ENCODE data around the gene BECN2. TPM values are rescaled to one million over a fixed set of nuclear protein-coding genes. Genes with fewer than 3 reads are reported as not detected.

Gene BECN2
- total and polyA plus RNA-seq, 2 of the 13 experiments (the other 11 are each of a cell fraction or from before 2014, with no cell fraction given), result not detected

DNA sequence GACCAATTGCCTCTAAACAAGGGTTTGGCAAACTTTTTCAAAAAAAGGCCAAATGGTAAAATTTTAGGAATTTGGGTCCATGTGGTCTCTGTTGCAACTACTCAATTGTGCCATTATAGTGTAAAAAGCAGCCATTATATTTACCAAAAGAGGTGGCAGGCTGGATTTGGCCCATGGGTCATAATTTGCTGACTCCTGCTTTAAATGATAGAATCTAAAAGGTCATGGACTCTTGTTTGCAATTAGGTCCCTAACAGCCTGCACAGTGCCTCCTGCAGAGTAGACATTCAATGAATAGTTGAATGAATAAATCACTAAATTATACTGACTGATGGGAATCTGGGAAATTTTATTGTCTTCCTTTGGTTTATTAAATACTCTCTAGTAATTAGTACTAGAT is 6.2 kb downstream of the BECN2 start:
- Histone ChIP-seq H3K4me1 (ENCODE audit: insufficient read depth, low read length) (no peaks in the 10 kb centered on the region), H3K9me3 (ENCODE audit: low read length) (no peaks in the 10 kb centered on the region)
- no TSS peak for BruUV-seq (replicated peaks)

More for the DNA sequence above, 6.2 kb downstream of the BECN2 start:
- CTCF ChIA-PET (ENCODE audit: low intra/inter-chr PET ratio, low total read pairs), result no interaction called here
- POLR2A ChIA-PET, result no interaction called here
- Histone ChIP-seq H3K36me3 (replicated peaks in 1 of 2; ENCODE audit: control insufficient read depth in 1 of 2, insufficient read depth in 2 of 2, low read length in 2 of 2) (no peaks in the 10 kb centered on the region), H3K9ac (ENCODE audit: insufficient read depth, low read depth, low read length) (no peak overlapping the region), H4K20me1 (ENCODE audit: insufficient read depth, low read length) (no peaks in the 10 kb centered on the region), H3K27me3 (ENCODE audit: control insufficient read depth in 1 of 2, insufficient read depth in 2 of 2, low read length in 2 of 2) (no peaks in the 10 kb centered on the region), H3K4me3 (replicated peaks in 1 of 3; ENCODE audit: insufficient read depth in 1 of 3, low read depth in 2 of 3, low read length in 3 of 3) (no peak overlapping the region), H3K79me2 (ENCODE audit: insufficient read depth, low read length) (no peaks in the 10 kb centered on the region), H3K4me2 (ENCODE audit: low read depth, low read length) (no peak overlapping the region), H3K27ac (ENCODE audit: extremely low read length, insufficient read depth, low read length) (no peak overlapping the region), H2AFZ (ENCODE audit: low read length) (no peak overlapping the region)
- intact Hi-C loops (cut with micrococcal nuclease; ENCODE audit: unreplicated experiment) (no loop called here), in situ Hi-C loops (cut with HindIII; ENCODE audit: extremely low pct_ligation_motif_present, low pct_unique_long_range_greater_than_20kb) (no loop called here)
- ATAC-seq (no peak), FAIRE-seq (no peak), DNase-seq (ENCODE audit: low spot score) (no peak)
- TF ChIP-seq MAFK (conservative IDR thresholded peaks at IDR 0.05 in 1 of 2, IDR thresholded peaks at IDR 0.05 in 1 of 2; ENCODE audit: low read length in 2 of 2) (peak; percentile 73 to 78), ZNF180 (CRISPR knock-in tag; IDR thresholded peaks at IDR 0.05; ENCODE audit: borderline replicate concordance, low read depth) (no peak), MEF2D (CRISPR knock-in tag; IDR thresholded peaks at IDR 0.05) (no peak), AGO2 (optimal IDR thresholded peaks at IDR 0.05; ENCODE audit: low read depth, low read length) (no peak), ZC3H13 (CRISPR knock-in tag; IDR thresholded peaks at IDR 0.05) (no peak), ZSCAN21 (CRISPR knock-in tag; IDR thresholded peaks at IDR 0.05; ENCODE audit: borderline replicate concordance) (no peak), SATB2 (CRISPR knock-in tag; IDR thresholded peaks at IDR 0.05) (no peak), MAFF (IDR thresholded peaks at IDR 0.05; ENCODE audit: low read depth, low read length) (peak; percentile 66), YEATS4 (CRISPR knock-in tag; IDR thresholded peaks at IDR 0.05; ENCODE audit: borderline replicate concordance) (no peak), ZNF83 (CRISPR knock-in tag; IDR thresholded peaks at IDR 0.05; ENCODE audit: borderline replicate concordance) (no peak), JUN (CRISPR knock-in tag; IDR thresholded peaks at IDR 0.05) (no peak)
- TF ChIP-seq, protein P1, sequence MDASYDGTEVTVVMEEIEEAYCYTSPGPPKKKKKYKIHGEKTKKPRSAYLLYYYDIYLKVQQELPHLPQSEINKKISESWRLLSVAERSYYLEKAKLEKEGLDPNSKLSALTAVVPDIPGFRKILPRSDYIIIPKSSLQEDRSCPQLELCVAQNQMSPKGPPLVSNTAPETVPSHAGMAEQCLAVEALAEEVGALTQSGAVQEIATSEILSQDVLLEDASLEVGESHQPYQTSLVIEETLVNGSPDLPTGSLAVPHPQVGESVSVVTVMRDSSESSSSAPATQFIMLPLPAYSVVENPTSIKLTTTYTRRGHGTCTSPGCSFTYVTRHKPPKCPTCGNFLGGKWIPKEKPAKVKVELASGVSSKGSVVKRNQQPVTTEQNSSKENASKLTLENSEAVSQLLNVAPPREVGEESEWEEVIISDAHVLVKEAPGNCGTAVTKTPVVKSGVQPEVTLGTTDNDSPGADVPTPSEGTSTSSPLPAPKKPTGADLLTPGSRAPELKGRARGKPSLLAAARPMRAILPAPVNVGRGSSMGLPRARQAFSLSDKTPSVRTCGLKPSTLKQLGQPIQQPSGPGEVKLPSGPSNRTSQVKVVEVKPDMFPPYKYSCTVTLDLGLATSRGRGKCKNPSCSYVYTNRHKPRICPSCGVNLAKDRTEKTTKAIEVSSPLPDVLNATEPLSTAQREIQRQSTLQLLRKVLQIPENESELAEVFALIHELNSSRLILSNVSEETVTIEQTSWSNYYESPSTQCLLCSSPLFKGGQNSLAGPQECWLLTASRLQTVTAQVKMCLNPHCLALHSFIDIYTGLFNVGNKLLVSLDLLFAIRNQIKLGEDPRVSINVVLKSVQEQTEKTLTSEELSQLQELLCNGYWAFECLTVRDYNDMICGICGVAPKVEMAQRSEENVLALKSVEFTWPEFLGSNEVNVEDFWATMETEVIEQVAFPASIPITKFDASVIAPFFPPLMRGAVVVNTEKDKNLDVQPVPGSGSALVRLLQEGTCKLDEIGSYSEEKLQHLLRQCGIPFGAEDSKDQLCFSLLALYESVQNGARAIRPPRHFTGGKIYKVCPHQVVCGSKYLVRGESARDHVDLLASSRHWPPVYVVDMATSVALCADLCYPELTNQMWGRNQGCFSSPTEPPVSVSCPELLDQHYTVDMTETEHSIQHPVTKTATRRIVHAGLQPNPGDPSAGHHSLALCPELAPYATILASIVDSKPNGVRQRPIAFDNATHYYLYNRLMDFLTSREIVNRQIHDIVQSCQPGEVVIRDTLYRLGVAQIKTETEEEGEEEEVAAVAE (CRISPR knock-in tag; IDR thresholded peaks at IDR 0.05; ENCODE audit: borderline replicate concordance), result no peak
- TF ChIP-seq, protein P2, sequence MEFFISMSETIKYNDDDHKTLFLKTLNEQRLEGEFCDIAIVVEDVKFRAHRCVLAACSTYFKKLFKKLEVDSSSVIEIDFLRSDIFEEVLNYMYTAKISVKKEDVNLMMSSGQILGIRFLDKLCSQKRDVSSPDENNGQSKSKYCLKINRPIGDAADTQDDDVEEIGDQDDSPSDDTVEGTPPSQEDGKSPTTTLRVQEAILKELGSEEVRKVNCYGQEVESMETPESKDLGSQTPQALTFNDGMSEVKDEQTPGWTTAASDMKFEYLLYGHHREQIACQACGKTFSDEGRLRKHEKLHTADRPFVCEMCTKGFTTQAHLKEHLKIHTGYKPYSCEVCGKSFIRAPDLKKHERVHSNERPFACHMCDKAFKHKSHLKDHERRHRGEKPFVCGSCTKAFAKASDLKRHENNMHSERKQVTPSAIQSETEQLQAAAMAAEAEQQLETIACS (CRISPR knock-in tag; IDR thresholded peaks at IDR 0.05), result no peak
- TF ChIP-seq, protein P3, sequence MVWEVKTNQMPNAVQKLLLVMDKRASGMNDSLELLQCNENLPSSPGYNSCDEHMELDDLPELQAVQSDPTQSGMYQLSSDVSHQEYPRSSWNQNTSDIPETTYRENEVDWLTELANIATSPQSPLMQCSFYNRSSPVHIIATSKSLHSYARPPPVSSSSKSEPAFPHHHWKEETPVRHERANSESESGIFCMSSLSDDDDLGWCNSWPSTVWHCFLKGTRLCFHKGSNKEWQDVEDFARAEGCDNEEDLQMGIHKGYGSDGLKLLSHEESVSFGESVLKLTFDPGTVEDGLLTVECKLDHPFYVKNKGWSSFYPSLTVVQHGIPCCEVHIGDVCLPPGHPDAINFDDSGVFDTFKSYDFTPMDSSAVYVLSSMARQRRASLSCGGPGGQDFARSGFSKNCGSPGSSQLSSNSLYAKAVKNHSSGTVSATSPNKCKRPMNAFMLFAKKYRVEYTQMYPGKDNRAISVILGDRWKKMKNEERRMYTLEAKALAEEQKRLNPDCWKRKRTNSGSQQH (CRISPR knock-in tag; IDR thresholded peaks at IDR 0.05; ENCODE audit: low read depth), result no peak
- TF ChIP-seq, protein P4, sequence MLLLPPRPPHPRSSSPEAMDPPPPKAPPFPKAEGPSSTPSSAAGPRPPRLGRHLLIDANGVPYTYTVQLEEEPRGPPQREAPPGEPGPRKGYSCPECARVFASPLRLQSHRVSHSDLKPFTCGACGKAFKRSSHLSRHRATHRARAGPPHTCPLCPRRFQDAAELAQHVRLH (CRISPR knock-in tag; IDR thresholded peaks at IDR 0.05; ENCODE audit: borderline replicate concordance, low read depth), result no peak

All from HepG2 (cell line).